HG03457 (cell line): Measurements from ENCODE around the gene MAGEL2.

Experiments used
- ATAC-seq: cut with Tn5 transposase; IDR thresholded peaks from one replicate; pipeline ENCODE4 v1.9.1; 2021; ENCODE audit warnings: moderate number of reproducible peaks; ENCODE audit not compliant: unreplicated experiment

Gene MAGEL2

DNA sequence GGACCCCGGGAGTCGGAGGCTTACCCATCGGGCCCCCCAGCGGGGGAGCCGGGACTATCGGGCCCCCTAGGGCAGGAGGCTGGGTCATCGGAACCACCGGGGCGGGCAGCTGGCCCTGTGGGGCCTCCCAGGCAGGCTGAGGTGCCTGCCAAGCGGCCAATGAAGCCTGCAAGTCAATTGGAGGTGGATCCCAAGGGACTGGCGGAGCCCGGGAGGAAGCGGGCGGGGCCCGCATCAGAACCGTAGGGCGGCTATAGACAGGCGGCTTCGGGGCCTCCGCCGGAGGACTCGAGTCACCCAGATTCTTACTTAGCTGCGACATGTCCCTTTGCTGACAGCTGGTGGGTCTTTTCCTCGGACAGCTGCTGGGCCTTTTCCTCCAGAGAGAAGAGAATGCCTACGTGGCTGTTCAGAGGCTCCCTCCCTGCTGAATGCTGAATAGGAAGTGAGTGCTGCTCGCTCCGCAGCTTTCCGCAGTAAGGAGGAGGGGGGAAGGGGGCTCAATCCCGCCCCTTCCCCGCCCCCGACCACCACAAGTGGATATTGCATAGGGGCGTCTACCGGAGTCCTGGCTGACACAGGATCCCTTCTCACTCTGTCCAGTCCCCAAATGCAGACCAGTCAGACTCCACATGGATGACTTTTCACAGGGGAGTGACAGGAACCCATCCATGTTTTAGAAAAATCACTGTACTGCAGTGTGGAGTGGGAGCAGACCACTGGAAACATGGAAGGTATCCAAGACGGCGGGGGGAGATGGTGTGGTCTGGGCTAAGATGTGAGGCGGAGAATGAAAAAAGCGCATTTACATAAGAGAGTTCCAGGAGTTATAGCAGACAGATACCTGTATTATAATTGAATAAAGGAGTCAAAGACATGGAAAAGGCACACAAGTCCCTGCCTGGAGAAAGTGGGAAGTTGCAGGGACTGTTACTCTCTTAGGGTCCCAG is at the start of gene MAGEL2:
Gene MAGEL2 (minus strand): TSS at position 447 of the 950 bp plus-strand sequence. CDS start 125 bp downstream, at position 322.
- no peak for ATAC-seq

DNA sequence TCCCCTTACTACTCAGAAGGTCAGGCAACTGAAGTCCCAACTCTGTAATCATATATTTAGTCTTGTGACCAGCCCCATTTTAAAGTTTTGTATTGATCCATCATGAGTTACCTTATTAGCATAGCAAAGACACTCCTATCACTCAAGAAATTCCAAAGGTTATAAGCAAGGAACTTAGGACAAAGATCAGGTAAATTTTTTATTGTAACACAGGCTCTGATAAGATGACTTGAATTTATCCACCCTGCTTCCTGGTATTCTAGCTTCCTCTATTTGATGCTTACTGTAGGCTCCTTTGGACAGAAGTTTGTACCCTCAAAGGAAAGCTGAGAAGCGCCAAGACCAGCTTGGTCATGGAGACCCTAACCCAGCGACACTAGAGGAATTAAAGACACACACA is 47.6 kb upstream of the MAGEL2 start:
- ATAC-seq, result no peak

DNA sequence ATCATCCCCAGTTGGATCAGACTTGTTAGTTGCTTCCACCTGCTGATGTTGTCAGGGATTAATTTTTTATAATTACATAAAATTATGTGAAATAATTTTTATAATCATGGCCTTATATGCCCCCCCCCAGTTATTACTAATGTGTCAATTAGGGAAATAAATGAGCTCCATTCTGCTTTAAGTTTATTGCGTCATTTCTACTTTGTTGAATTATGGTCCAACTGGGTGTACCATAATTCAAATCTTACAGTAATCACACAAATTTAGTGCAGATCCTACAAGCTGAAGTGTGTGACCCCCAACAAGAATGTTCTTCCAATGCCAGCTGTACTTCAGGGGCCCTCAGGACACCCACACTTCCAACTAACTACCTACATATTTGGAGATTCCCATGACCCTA is 46.9 kb upstream of the MAGEL2 start:
- no peak for ATAC-seq

DNA sequence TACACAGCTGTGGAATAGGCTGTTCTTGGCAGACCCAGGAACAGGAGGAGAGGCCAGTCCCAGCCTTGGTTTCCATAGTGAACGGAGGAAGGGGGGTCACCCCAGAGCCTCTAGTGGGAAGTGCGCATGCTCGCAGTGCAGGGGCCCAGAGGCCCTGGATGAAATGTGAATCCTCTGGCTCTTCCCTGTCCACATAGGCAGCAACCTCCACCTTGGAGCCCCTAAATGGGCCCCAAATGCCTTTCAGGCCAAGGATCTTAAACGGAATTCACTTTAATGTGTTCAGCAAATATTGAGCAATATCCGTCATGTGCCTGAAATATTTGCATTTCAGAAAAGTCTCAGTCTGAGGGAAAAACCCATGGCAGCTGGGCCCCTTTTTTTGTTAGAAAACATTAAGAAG is 42.8 kb upstream of the MAGEL2 start:
- ATAC-seq, result no peak

DNA sequence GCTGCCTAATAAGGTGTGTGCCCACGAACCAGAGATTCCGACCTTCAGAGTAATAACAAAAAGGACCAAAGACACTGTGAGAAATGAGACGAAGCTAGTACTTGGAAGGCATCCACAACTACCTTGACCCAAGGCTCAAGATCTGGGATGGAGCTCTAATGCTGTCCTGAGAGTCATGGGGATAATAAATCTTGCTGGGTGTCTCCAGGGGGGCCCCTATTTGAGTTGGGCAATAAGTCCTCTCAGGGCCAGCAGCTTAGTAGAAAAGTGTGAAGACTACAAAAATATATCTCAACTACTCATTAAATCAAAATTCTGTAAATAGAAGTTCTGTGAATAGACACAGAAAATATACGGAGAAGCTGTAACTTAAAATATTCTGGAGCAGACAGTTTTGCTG is 42.3 kb upstream of the MAGEL2 start:
- no peak for ATAC-seq

DNA sequence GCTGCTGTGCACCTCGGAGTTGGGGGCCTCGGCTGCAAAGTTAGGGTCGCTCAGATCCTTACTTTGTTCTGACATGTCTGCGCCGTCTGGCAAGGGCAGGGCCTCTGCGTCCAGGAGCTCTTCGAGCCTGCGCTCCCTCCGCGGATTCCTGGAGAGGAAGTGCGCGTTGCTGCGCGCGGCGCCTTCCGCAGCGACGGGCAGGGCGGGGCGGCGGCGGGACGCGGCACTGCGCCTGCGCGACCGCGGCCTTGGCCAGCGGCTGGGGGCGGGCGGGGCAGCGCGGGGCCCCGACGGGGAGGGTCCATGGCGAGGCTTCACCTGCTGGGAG is 39.4 kb upstream of the MAGEL2 start, which contains the start of gene NDN:
Gene NDN (minus strand): TSS at position 163 of the 328 bp plus-strand sequence. CDS start 88 bp downstream, at position 75.
- ATAC-seq, result no peak

DNA sequence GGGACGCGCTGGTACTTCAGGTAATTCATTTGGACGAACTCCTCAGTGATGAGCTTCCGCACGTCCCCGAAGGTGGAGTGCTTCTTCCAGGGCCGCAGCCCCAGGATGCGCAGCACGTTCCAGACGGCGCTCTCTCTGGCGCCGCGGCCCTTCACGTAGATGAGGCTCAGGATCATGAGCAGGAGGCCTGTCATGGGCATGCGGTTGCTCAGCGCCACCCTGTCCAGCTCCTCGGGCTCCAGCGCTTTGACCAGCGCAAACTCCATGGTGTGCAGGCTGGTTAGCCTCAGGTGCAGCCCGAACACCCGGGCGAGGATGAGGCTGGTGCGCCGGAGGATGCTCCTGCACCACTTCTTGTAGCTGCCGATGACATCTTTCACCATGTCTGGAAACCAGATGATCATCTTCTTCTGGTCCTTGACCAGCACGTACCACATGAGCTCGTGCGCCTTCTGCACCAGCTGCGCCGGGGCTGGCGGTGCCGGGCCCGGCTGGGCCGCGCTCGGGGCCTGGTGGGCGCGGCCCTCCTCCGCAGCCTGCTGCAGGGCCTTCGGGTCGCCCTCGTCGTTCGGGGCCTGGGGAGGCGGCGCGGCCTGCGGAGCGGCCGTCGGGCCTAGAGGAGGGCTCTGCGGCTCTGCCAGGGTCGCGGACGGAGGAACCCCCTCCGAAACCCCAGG is 38.9 kb upstream of the MAGEL2 start:
- ATAC-seq, result no peak

DNA sequence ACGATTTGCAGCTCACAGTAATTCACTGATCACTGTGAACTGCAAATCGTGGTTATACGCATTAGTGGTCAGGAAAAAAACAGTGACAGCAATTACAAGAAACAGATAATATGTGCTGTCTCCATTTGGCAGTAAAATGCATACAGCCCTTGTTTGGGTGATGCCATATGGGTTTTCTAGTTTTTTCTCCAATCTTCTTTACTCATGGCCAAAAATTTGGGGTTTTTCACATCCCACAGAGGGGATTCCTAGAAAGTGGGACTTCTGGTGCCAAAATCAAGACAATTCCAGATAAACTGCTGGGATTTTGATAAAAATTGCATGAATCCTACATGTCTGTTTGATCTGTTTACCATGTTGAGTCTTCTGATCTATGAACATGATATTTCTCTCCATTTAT is 23.8 kb upstream of the MAGEL2 start:
- ATAC-seq, result no peak

DNA sequence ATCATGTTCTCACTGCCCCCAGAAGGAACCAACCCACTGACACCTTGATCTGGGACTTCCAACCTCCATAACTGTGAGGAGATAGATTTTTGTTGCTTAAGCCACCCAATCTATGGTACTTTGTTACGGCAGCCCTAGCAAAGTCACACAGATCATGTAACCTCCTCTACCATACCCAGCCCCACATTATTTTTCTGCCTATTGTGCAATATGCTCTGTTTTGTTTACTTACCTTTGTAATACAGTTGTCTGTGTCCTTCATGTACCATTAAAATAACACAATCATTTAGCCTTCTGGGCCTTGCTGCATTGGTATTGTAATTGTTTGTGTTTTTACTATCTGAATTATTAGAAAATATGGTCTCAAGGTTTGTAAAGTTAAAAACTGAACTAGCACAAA is 23.3 kb upstream of the MAGEL2 start:
- no peak for ATAC-seq

DNA sequence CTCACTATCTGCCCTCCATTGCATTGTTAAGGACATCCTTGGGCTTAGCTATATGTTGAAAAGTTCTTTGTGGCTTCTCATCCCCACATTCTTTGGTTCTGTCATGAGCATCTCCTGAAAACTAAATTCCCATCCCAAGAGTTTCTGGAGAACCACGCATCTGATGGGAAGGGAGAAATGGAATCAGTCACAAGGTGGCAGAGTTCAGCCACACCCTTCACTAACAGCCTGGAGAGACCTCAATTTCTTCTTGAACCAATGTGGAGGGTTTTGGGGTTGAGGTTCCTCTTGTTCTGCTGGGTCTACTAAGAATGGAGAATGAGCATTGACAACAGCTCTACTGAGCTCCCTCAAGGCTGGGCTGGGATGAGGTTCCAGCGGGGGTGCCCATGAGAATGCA is 15.6 kb upstream of the MAGEL2 start:
- no peak for ATAC-seq

DNA sequence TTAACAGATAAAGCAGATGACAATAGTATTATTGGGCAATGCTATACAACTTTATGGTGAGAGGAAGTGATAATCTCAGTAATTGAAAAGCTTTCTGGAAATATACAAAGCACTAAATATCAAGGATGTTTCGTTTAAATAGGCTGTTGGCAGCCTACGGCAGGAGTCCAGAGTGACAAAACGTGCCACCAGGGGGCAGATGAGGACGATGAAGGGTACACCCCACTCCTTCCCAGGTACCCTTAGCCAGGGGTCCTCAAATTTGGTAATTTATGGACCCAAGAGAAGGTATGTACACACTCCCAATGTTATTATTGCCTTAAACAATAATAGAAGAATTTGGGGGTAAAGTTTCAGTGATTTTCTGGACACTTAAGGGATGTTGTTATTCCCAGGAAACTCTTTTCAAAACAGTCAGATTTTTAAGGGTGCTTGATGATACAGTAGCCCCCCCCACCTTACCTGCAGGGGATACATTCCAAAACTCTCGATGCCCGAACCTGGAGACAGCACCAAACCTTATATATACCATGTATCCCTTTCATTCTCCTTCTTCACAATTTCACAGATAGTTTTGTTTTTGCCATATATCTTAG is 1.4 kb upstream of the MAGEL2 start:
- ATAC-seq, result no peak

DNA sequence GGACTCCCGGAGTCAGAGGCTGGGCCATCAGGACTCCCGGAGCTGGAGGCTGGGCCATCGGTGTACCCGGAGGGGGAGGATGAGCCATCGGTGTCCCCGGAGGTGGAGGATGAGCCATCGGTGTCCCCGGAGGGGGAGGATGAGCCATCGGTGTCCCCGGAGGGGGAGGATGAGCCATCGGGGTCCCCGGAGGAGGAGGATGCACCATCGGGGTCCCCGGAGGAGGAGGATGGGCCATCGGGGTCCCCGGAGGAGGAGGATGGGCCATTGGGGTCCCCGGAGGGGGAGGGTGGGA is 719 bp downstream of the MAGEL2 start:
- ATAC-seq, result no peak

DNA sequence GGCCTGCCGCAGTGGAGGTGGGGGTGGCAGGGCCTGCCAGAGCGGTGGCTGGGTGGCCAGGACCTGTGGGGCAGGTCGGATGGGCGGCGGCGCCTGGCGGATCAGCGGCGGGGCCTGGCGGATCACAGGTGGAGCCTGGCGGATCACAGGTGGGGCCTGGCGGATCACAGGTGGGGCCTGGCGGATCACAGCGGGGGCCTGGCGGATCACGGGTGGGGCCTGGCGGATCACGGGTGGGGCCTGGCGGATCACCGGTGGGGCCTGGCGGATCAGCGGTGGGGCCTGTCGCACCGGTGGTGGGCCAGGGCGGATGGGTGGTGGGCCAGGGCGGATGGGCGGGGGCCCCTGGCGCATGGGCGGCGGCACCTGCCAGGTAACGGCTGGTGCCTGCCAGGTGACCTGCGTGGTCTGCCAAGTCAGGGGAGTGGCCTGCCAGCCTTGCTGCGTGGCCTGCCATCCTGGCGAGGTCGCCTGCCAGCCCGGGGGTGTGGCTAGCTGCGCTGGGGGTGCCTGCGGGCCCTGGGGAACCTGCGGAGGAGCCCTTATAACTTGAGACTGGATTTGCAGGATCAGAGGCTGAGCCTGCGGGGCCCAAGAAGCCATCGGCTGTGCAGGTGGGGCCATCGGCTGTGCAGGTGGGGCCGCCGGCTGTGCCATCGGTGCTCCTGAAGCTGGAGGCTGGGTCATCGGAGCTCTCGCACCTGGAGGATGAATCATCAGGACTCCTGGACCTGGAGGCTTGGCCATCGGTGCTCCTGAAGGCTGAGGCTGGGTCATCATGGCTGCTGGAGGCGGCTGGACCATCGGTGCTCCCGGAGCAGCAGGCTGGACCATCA is 1.3 kb downstream of the MAGEL2 start:
- ATAC-seq, result no peak

DNA sequence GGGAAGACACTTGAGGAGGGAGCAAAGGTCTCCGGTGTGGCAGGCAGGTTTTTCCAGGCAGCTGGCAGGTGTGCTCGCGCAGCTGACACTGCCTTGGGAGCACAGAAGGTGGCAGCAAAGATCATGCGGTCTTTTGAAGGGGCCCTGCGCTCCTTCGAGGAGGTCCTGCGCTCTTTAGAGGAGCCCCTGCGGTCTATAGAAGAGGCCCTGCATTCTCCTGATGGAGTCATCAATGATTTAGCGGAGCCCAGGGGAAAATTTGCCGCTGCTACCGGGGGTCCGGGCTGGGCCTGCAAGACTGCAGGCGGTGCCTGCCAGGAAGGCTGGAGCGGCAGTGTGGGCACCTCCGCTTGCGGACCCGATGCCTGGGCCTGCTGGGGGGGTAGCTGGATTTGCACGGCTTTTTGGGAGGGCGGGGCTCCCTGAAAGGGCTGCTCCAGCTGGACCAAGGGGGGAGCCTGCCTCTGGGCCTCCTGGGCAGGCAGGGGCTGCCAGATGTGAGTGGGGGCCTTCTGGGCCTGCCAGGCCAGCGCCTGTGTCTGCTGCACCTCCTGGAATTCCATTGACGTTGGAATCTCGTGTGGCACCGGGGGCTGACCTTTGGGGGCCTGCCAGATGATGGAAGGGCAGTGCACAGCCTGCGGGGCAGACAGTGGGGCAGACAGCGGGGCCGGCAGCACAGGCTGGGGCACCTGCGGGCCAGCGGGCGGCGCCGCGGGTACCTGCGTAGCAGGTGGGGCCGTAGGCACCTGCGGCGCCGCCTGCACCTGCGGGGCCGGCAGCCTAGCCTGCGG is 2.1 kb downstream of the MAGEL2 start:
- no peak for ATAC-seq

DNA sequence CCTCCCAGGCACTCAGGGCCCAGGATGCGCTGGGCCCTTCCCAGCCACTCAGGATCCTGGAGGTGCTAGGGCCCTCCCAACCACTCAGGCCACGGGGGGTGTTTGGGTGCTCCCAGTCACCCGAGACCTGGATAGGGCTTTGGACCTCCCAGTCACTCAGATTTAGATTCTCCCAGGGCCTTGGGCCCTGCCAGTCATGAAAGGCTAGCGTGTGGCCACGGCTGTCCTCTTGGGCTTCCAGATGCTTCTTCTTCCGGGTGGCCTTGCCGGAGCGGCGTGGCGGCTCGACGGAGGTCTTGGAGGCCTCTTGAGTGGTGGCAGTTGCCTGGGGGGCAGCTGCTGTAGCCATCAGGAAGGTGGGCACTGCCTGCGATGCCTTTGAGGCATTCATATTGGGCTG is 2.8 kb downstream of the MAGEL2 start:
- no peak for ATAC-seq

DNA sequence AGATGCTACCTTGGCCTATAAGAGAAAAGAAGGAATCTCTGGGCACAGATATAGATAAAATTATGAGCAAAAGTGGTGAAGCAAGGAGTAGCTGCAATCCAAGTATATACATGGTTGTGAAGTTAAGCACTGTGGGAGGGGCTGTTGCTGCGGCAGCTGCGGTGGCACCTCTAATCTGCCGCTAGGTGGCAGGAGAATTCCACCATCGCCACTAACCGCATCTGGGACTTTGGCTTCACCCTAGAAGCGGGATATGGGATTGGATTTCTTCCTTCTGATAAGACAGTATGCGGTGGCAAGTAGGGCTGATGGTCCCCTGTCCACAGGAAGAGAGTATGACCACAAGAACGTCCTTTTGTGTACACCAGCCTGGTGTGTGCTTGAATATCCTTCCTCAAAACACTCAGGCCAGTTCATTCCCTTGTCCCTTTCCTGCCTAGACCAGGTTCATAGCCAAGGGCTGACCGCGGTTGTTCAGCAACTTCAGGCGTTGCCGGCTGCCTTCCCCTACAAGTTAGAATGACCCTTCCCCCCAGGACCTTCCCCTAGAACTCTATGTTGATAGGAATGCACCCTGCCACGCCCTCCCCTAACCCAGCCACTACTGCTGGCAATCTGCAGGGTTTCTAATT is 5.1 kb downstream of the MAGEL2 start:
- ATAC-seq, result no peak

DNA sequence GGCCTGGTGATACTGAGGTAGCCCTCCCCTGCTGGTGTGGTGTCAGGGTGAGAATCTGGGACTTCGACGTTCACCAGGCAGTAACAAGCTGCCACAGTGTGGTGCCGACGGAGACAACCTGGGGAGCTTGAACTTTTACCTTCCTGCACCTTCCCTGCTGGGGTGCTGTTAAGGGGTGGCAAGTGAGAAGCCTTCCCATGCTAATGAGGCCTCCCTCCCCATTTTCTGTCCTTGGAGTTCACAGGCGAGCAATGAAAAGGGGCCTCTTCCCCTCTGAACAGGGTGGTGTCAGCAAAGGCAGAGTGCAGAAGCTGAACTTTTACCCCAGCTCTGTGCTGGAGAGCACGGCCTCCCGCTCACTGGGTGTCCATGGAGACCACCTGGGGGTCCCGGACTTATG is 13.5 kb downstream of the MAGEL2 start:
- no peak for ATAC-seq

DNA sequence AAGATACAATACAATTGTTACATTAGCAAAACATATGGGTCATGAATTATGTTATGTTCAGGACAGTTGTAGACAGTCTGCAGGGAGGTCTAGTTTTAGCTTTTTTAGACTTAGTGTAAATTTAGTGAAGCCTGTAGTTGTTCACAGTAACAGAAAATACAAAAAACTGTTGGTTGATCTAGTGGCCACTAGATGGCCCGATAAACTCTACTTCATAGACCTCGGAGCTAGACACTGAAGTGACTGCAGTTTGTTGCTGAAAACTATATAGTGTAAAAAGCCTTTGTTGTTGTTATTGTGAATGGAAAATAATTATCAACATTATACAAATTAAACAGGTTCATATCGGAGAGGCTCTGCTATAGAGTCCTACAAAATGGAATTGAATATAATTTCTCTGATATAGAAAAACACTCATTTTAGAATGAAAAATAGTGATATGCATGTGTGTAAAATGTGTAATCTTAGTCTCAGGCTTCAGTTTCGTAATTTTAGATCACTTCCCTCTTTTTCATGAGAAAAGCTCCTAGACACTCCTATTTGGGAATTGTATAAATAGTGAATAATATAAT is 18.3 kb downstream of the MAGEL2 start:
- ATAC-seq, result no peak

DNA sequence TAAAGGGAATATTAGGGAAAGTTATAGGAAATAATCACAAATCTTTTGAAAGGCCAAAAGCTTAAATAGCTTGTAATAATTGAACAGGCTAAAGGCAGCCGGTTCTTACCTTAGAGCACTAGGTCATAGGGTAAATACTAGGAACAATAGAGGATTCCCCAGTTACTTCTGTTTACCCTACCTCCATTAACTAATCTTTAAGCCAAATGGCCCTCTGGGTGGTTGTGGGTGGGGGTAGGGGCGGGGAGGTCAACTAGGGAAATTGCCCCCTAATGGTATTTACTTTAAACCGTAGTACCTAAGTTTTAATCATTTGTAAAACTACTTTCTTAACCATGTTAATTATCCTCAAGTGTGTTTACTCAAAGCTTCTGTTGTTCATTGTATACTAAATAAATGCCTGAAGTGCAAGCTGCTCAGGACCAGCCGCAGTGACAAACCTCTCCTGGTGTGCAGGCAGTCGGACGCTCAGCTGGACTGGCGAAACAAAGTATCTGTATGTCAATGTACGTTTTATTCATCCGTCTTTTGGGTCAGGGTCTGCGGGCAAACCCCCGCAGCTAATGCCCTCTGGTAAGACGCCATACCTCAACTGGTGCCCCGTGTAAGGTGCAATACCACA is 18.9 kb downstream of the MAGEL2 start:
- ATAC-seq, result no peak
